SK-N-MC (cell line): Measurements from ENCODE around the gene MLX.
"Not testable (repeated sequence)": the region's sequence is repeated elsewhere in the genome, so short reads cannot be mapped to it uniquely, and the experiment has no call there.

ENCODE experiments used
- DNase-seq: peaks from one replicate; pipeline ENCODE4 v3.0.0-alpha.2; 2011; ENCODE audit warnings: low read depth, low spot score
- H3K27ac ChIP-seq: fragments of 200-600 bp; sonication (generic); 2 replicates; pipeline ENCODE4 v1.5.1; 2016; ENCODE audit warnings: mixed run types
- H3K36me3 ChIP-seq: fragments of 200-600 bp; sonication (generic); 2 replicates; pipeline ENCODE4 v1.6.1; 2017; ENCODE audit warnings: antibody characterized with exemption, low read length, mixed read lengths; ENCODE audit not compliant: insufficient read depth
- H3K4me3 ChIP-seq: fragments of 200-600 bp; sonication (generic); 2 replicates; pipeline ENCODE4 v1.5.1; 2016
- H3K9ac ChIP-seq: fragments of 200-600 bp; sonication (generic); 2 replicates; pipeline ENCODE4 v1.8.0; 2017; ENCODE audit warnings: mixed run types, mixed read lengths; ENCODE audit not compliant: insufficient read length
- H3K9me3 ChIP-seq: fragments of 200-600 bp; sonication (generic); 2 replicates; pipeline ENCODE4 v1.6.1; 2017; ENCODE audit warnings: low read depth, mild to moderate bottlenecking, antibody characterized with exemption, low read length, moderate library complexity, mixed read lengths
- EZH2 ChIP-seq: fragments of 200-600 bp; sonication (generic); IDR thresholded peaks from one replicate; pipeline ENCODE4 v1.6.1; 2017; ENCODE audit warnings: antibody characterized with exemption
- FOXP2 ChIP-seq: optimal IDR thresholded peaks from 2 replicates; pipeline ENCODE3; 2011; ENCODE audit warnings: mild to moderate bottlenecking, moderate library complexity; ENCODE audit not compliant: insufficient read depth; ENCODE audit errors: extremely low read length, control extremely low read depth
- POLR2AphosphoS5 ChIP-seq: IDR thresholded peaks from 2 replicates; pipeline ENCODE4 v1.6.1; 2012; ENCODE audit warnings: mild to moderate bottlenecking, low read depth, low read length, borderline replicate concordance

Gene MLX

DNA sequence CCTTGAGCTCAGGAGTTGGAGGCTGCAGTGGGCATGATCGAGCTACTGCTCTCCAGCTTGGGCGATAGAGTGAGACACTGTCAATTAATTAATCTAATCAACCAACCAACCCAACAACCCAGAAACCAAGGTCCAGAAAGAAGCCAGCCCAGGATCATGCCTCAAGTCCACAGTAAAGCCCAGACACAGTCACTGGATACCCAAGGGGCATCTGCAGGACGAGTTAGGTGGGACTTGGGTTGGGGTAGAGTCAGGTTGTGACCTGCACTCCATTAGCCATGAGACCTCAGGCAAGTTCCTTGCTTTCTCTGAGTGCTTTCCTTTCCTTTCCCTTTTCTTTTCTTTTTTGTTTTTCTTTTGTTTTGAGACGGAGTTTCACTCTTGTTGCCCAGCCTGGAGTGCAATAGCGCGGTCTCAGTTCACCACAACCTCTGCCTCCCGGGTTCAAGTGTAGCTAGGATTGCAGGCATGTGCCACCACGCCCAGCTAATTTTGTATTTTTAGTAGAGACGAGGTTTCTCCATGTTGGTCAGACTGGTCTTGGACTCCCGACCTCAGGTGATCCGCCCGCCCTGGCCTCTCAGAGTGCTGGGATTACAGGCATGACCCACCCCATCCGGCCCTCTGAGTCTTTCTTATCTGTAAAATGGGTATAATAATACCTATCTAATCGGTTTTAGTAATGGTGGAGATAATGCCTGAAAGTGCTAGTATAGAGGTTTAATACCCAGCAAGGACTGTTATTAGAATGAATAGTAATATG, 17.7 kb upstream of the MLX start:
- H3K36me3 ChIP-seq, result no peaks in the 10 kb centered on the region
- DNase-seq, result no peak
- H3K9me3 ChIP-seq, result no peaks in the 10 kb centered on the region
- no peak overlapping the region for H3K9ac ChIP-seq
- TF ChIP-seq EZH2 (no peak), FOXP2 (no peak), POLR2AphosphoS5 (no peak)
- no peak overlapping the region for H3K27ac ChIP-seq
- peak overlapping the region; percentile 80 for H3K4me3 ChIP-seq

DNA sequence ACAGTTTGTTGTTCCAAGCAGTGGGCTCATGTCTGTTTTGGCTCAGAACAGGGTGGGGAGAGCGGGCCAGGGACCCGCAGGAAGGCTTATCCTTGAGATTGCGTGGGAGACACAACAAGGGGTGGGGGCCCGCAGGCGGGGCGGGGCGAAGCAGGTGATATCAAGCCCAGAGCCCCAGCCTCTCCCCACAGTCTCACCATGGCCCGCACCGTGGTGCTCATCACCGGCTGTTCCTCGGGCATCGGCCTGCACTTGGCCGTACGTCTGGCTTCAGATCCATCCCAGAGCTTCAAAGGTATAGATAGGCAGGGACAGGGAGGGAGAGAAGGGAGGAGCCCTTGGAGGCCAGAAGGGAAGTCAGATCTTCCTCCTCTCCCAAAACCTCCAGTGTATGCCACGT, 14.2 kb upstream of the MLX start, which contains the start of gene HSD17B1:
HSD17B1 (plus strand) TSS at position 188 of the 400 bp plus-strand sequence; CDS start at position 199, 11 bp downstream.
- not testable (repeated sequence) for H3K36me3 ChIP-seq, H3K4me3 ChIP-seq, H3K27ac ChIP-seq, DNase-seq, H3K9ac ChIP-seq, H3K9me3 ChIP-seq

- TF ChIP-seq FOXP2, result no peak
- no peak for TF ChIP-seq POLR2AphosphoS5
- no peak for TF ChIP-seq EZH2
These were observed 13.6 kb upstream of the MLX start for GRCh38 chr17:42553161-42553818.

DNA sequence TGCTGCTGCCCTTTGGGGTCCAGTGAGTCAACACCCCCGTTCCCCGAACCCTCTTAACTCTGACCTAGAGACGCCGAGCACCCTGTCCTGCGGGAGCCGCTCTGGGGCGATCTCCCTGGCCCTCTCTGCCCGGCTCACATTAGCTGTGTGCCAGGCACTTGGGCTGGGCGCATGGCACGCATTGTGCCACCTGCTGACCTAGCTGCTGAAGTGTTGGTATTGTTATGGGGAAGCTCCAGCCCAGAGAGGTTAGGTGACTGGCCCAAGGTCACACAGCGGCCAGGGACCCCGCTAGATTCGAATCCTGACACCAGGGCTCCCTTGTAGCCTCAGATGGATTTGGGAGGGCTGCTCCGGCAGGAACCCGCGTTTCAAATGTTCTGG, 13.0 kb upstream of the MLX start:
- DNase-seq, result no peak
- Histone ChIP-seq H3K9me3 (no peaks in the 10 kb centered on the region), H3K9ac (no peak overlapping the region), H3K36me3 (no peaks in the 10 kb centered on the region), H3K4me3 (no peak overlapping the region; the same call in 1 of the 2 replicates), H3K27ac (no peak overlapping the region)
- TF ChIP-seq POLR2AphosphoS5 (no peak), EZH2 (no peak), FOXP2 (no peak)

More at GRCh38 chr17:42553161-42553818, 13.6 kb upstream of the MLX start:
- H3K4me3 ChIP-seq, result no peak overlapping the region
- H3K9me3 ChIP-seq, result no peaks in the 10 kb centered on the region
- H3K36me3 ChIP-seq, result no peaks in the 10 kb centered on the region
- no peak overlapping the region for H3K9ac ChIP-seq
- no peak overlapping the region for H3K27ac ChIP-seq
- no peak for DNase-seq

DNA sequence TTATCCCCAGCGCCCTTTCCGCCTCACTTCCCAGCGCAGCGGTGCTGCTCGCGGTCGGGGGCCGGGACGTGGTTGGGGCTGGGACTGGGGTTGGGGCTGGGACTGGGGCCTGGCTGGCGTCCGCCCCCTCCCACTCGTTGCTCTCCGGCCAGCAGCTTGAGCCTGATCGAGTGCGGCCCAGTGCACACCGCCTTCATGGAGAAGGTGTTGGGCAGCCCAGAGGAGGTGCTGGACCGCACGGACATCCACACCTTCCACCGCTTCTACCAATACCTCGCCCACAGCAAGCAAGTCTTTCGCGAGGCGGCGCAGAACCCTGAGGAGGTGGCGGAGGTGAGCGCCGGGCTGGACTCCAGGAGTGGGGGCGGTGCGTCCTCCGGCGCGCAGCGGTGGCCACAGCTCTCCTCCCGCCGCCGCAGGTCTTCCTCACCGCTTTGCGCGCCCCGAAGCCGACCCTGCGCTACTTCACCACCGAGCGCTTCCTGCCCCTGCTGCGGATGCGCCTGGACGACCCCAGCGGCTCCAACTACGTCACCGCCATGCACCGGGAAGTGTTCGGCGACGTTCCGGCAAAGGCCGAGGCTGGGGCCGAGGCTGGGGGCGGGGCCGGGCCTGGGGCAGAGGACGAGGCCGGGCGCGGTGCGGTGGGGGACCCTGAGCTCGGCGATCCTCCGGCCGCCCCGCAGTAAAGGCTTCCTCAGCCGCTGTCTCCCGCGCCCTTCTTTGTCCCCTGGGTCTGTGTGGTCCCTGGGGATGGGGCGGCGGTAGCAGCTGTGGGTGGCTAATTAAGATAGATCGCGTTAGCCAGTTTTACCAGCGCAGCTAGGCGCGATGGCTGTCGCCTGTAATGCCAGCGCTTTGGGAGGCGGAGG, 12.4 kb upstream of the MLX start:
- Histone ChIP-seq H3K36me3 (no peaks in the 10 kb centered on the region), H3K9me3 (no peaks in the 10 kb centered on the region), H3K9ac (peak overlapping the region; percentile 72), H3K27ac (no peak overlapping the region), H3K4me3 (peak overlapping the region; percentile 78)
- no peak for TF ChIP-seq FOXP2
- TF ChIP-seq POLR2AphosphoS5, result peak; percentile 25; the same call in 1 of the 2 replicates
- no peak for TF ChIP-seq EZH2
- DNase-seq, result no peak

DNA sequence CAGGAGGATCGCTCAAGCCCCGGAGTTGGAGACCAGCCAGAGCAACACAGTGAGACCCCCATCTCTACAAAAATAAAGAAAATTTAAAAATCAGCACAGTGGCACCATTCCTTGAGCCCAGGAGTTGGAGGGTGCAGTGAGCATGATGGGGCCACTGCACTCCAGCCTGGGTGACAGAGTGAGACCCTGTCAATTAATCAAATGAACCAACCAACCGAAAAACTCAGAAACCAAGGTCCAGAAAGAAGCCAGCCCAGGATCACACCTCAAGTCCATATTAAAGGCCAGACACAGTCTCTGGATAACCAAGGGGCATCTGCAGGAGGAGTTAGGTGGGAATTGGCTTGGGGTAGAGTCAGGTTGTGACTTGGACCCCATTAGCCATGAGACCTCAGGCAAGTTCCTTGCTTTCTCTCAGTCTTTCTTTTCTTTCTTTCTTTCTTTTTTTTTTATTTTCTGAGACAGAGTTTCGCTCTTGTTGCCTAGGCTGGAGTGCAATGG, 11.7 kb upstream of the MLX start:
- Histone ChIP-seq H3K27ac (no peak overlapping the region), H3K36me3 (no peaks in the 10 kb centered on the region), H3K9ac (peak overlapping the region; percentile 72), H3K4me3 (peak overlapping the region; percentile 78), H3K9me3 (no peaks in the 10 kb centered on the region)
- DNase-seq, result no peak
- TF ChIP-seq EZH2, result no peak
- TF ChIP-seq FOXP2, result no peak
- TF ChIP-seq POLR2AphosphoS5, result no peak

- not testable (repeated sequence) for H3K9me3 ChIP-seq, DNase-seq, H3K36me3 ChIP-seq, H3K27ac ChIP-seq, H3K9ac ChIP-seq, H3K4me3 ChIP-seq
These were observed 10.8 kb upstream of the MLX start for GRCh38 chr17:42555961-42556617.

GRCh38 chr17:42559075-42559474, 7.8 kb upstream of the MLX start:
- H3K27ac ChIP-seq, result no peak overlapping the region
- H3K9ac ChIP-seq, result no peak overlapping the region
- H3K9me3 ChIP-seq, result no peaks in the 10 kb centered on the region
- TF ChIP-seq POLR2AphosphoS5 (no peak), FOXP2 (no peak), EZH2 (no peak)
- no peak overlapping the region for H3K4me3 ChIP-seq
- no peak for DNase-seq
- H3K36me3 ChIP-seq, result no peaks in the 10 kb centered on the region; the same call in 1 of the 2 replicates
